Gastroesophageal sphincter (tissue), 3 donors: ENCODE measurements around the gene FIGNL1.

Source experiments
- CTCF ChIP-seq, 4 experiments: fragments of 200-600 bp in 2 of 4; fragments of 450-650 bp in 2 of 4; sonication (generic) in 1 of 4; IDR thresholded peaks; one replicate each; pipeline ENCODE4 v1.5.1; 2017 to 2019; ENCODE audit warnings: antibody characterized with exemption in 4 of 4, mild to moderate bottlenecking in 2 of 4, moderate library complexity in 2 of 4
- EP300 ChIP-seq: sonication (generic); formaldehyde crosslinking; IDR thresholded peaks from one replicate; pipeline ENCODE4 v1.6.1; 2017; ENCODE audit warnings: antibody characterized with exemption, mild to moderate bottlenecking
- POLR2A ChIP-seq, 2 donors: fragments of 450-650 bp; IDR thresholded peaks; one replicate each; pipeline ENCODE4 v1.6.1; 2017; ENCODE audit warnings: antibody characterized with exemption in 2 of 2, mild to moderate bottlenecking in 2 of 2, moderate library complexity in 1 of 2
- POLR2AphosphoS5 ChIP-seq: sonication (generic); formaldehyde crosslinking; IDR thresholded peaks from one replicate; pipeline ENCODE4 v1.6.1; 2017; ENCODE audit warnings: antibody characterized with exemption

GRCh38 chr7:50491209-50491608 is 41.1 kb upstream of the FIGNL1 start:
- TF ChIP-seq CTCF (IDR thresholded peaks at IDR 0.05): no peak
- TF ChIP-seq POLR2AphosphoS5: no peak
- no peak for TF ChIP-seq POLR2A (IDR thresholded peaks at IDR 0.05)
- no peak for TF ChIP-seq EP300
